Thoracic aorta (tissue), 2 donors: Measurements from ENCODE around the gene SEMA3D. TPM values are rescaled to one million over a fixed set of nuclear protein-coding genes. Genes with fewer than 3 reads are reported as not detected.

Experiments
- ATAC-seq: fragments of 150-250 bp; one replicate; pipeline ENCODE4 v1.8.0; 2017; ENCODE audit warnings: low read depth; ENCODE audit not compliant: insufficient number of reproducible peaks, low FRiP score
- DNase-seq: peaks from one replicate; pipeline ENCODE4 v3.0.0-alpha.2; 2020; ENCODE audit warnings: low spot score
- H3K27ac ChIP-seq, 2 donors: fragments of 200-600 bp; sonication (generic); 1 replicate in 1 of 2; 2 replicates in 1 of 2; pipeline ENCODE4 v1.5.1; 2016; ENCODE audit warnings: mild to moderate bottlenecking in 2 of 2, moderate library complexity in 2 of 2
- H3K27me3 ChIP-seq: fragments of 200-600 bp; sonication (generic); replicated peaks from 2 replicates; pipeline ENCODE4 v1.6.0; 2016; ENCODE audit warnings: mild to moderate bottlenecking; ENCODE audit not compliant: insufficient read depth
- H3K36me3 ChIP-seq: fragments of 200-600 bp; sonication (generic); one replicate; pipeline ENCODE4 v1.5.1; 2016
- H3K4me1 ChIP-seq, 2 donors: fragments of 200-600 bp; sonication (generic); 1 replicate in 1 of 2; 2 replicates in 1 of 2; pipeline versions ENCODE4 v1.5.1 to v1.6.0; 2016; ENCODE audit warnings: low read depth in 2 of 2, mild to moderate bottlenecking in 1 of 2; ENCODE audit not compliant: control insufficient read depth in 1 of 2
- H3K4me3 ChIP-seq: fragments of 200-600 bp; sonication (generic); 2 replicates; pipeline ENCODE4 v1.5.1; 2016; ENCODE audit warnings: mild to moderate bottlenecking
- H3K9me3 ChIP-seq: fragments of 200-600 bp; sonication (generic); 2 replicates; pipeline ENCODE4 v1.5.1; 2016
- CTCF ChIP-seq: fragments of 200-600 bp; sonication (generic); IDR thresholded peaks from one replicate; pipeline ENCODE4 v1.5.1; 2019; ENCODE audit warnings: antibody characterized with exemption
- total RNA-seq, 2 donors: library from RNA; depleted of rRNA; stranded (reverse); fragments of >200 nt; gene quantifications; one replicate each; pipeline versions ENCODE4 v1.1.0 to v1.2.3, GENCODE V29; 2016

Gene SEMA3D
- total RNA-seq, 2 donors from 2014 or later, result 18.5 to 22.8 TPM

DNA sequence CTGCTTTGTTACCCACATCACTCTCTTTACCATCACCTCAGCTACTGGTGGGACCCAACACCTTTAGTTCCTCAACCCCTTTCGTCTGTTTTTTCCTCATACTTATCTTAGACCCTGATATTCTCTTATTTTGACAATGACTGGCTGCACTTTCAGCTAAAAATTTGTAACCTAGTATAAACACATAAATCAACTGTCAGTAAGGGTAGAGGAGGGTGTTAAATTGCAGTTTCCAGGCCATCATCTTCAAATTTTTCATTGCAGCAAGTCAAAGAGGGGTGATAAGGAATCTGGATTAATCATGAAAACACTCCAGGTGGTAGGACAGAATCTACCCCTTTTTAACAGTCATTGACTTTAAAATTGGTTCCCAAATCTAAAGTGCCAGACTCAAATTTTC, 27.9 kb downstream of the SEMA3D start:
- DNase-seq (no peak), ATAC-seq (no peak)
- no peak for TF ChIP-seq CTCF
- Histone ChIP-seq H3K27me3 (no peaks in the 10 kb centered on the region), H3K4me1 (peaks cover 0 to 16% of the 10 kb centered on the region in 2 donors), H3K36me3 (no peaks in the 10 kb centered on the region), H3K4me3 (no peak overlapping the region), H3K9me3 (no peaks in the 10 kb centered on the region), H3K27ac (no peak overlapping the region)

DNA sequence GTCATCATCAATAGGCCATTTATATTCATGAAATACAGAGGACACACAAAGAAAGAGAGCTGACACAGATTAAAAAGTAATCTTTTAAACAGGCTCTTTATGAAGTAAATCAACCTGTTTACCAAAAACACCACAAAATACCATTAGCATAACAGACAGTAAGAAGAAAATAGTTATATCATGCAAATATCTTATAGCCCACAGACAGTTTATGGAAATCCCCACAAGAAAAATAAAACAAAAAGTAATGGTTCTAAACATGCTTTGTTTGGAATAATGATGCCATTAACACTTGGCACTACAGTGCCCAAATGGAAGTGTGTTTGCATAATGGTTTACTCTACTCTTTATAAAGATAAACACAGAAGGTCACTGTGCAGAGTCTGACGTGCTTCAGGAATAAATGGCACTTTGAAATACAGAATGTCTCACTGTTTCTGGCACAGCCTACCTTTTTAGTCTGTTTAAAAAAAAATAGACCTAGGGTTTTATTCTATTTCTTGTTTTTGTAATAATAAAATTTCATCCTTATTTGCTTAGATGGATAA, 30.1 kb downstream of the SEMA3D start:
- Histone ChIP-seq H3K27ac (no peak overlapping the region), H3K27me3 (no peaks in the 10 kb centered on the region), H3K4me1 (peaks cover 0 to under 1% of the 10 kb centered on the region in 2 donors), H3K9me3 (no peaks in the 10 kb centered on the region), H3K4me3 (no peak overlapping the region), H3K36me3 (no peaks in the 10 kb centered on the region)
- DNase-seq (no peak), ATAC-seq (no peak)
- TF ChIP-seq CTCF, result no peak

DNA sequence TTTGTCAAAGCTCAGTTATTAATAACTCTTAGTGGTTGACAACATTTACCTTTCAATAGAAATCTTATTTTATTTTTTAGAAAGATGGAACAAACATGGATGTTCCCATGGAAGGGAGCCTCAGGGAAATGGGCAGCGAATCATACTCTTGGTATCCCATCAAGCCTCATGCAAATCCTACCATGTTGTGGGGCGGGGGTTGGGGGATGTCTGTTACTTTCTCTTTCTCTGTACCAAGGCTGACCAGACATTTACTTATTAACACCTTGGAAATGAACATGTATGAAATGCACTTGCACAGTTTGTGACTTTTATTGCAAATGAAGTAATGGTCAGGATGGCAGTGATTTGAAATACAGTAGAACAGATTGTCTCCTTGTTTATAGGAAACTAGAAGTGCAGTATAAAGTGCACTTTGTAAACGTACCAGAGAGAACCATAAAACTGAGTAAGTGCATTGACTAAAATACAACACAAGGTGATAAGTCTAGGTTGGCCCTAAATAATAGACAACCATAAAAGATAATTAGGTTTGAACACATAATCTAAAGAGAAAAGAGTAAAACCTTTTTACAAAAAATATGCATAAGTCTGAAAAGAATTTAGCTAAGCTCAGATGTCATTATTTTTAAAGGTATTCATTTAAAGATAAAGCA, 32.4 kb downstream of the SEMA3D start:
- no peaks in the 10 kb centered on the region for H3K27me3 ChIP-seq
- no peak overlapping the region for H3K4me3 ChIP-seq
- ATAC-seq (no peak), DNase-seq (no peak)
- H3K27ac ChIP-seq, result no peak overlapping the region
- no peaks in the 10 kb centered on the region for H3K36me3 ChIP-seq
- no peaks in the 10 kb centered on the region for H3K4me1 ChIP-seq
- TF ChIP-seq CTCF, result no peak
- no peaks in the 10 kb centered on the region for H3K9me3 ChIP-seq

DNA sequence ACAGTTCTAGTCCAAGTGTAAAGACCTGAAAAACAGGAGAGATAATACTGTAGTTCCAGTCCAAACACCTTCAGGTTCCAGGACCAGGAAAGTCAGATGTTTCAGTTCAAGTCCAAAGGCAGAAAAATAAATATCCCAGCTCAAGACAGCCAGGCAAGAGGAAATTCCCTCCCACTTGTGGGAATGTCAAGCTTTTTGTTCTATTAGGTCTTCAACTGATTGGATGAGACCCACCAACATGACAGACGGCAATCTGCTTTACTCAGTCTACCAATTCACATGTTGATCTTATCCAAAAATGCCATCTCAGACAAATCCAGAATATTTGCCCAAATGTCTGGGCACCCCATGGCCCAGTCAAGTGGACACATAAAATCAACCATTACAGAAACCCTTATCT, 33.1 kb downstream of the SEMA3D start:
- no peaks in the 10 kb centered on the region for H3K9me3 ChIP-seq
- no peaks in the 10 kb centered on the region for H3K36me3 ChIP-seq
- H3K4me1 ChIP-seq, result no peaks in the 10 kb centered on the region
- H3K27ac ChIP-seq, result no peak overlapping the region
- no peaks in the 10 kb centered on the region for H3K27me3 ChIP-seq
- no peak for TF ChIP-seq CTCF
- ATAC-seq (no peak), DNase-seq (no peak)
- H3K4me3 ChIP-seq, result no peak overlapping the region

- no peaks in the 10 kb centered on the region for H3K4me1 ChIP-seq
- no peak overlapping the region for H3K4me3 ChIP-seq
- no peak for TF ChIP-seq CTCF
- no peaks in the 10 kb centered on the region for H3K27me3 ChIP-seq
- no peak overlapping the region for H3K27ac ChIP-seq
- ATAC-seq (no peak), DNase-seq (no peak)
- H3K36me3 ChIP-seq, result no peaks in the 10 kb centered on the region
- no peaks in the 10 kb centered on the region for H3K9me3 ChIP-seq
Observed at GRCh38 chr7:85150624-85151023, 36.2 kb downstream of the SEMA3D start.
